Measurements from ENCODE around the gene KIAA0319L.

Gene KIAA0319L

GRCh38 chr1:35463232-35463631 lies 94.0 kb downstream of the KIAA0319L start:
- no peaks in the 10 kb centered on the region for H3K9me2 ChIP-seq (replicated peaks; ENCODE audit: control insufficient read depth, low read length)
- no peak overlapping the region for H3K4me3 ChIP-seq (ENCODE audit: low read length)
- no peaks in the 10 kb centered on the region for H3F3A ChIP-seq (ENCODE audit: control insufficient read depth, insufficient read depth)
- no peaks in the 10 kb centered on the region for H4K20me1 ChIP-seq (ENCODE audit: control insufficient read depth, insufficient read depth, low read depth, low read length)
- H3K9me3 ChIP-seq (ENCODE audit: control insufficient read depth, insufficient read depth, low read length): peaks cover 5% of the 10 kb centered on the region; the same call in 1 of the 2 replicates
- H3K4me2 ChIP-seq (ENCODE audit: low read length): no peak overlapping the region
- no peaks in the 10 kb centered on the region for H3K4me1 ChIP-seq (ENCODE audit: control insufficient read depth, low read length)
- H3K27me3 ChIP-seq (ENCODE audit: control insufficient read depth, low read length): no peaks in the 10 kb centered on the region
- TF ChIP-seq EZH2phosphoT487 (IDR thresholded peaks at IDR 0.05; ENCODE audit: borderline replicate concordance, low read length): no peak
- no peak for TF ChIP-seq CTCF (IDR thresholded peaks at IDR 0.05; ENCODE audit: low read depth, low read length, poor library complexity, severe bottlenecking)
- no peak overlapping the region for H3K27ac ChIP-seq (ENCODE audit: low read depth, low read length)
- H3K36me3 ChIP-seq (ENCODE audit: control insufficient read depth, low read length): peaks cover 34% of the 10 kb centered on the region
- H3K79me2 ChIP-seq (ENCODE audit: control insufficient read depth, low read length): no peaks in the 10 kb centered on the region

- peaks cover 5% of the 10 kb centered on the region; the same call in 1 of the 2 replicates for H3K9me3 ChIP-seq (ENCODE audit: control insufficient read depth, insufficient read depth, low read length)
- no peaks in the 10 kb centered on the region for H3K27me3 ChIP-seq (ENCODE audit: control insufficient read depth, low read length)
- H3K27ac ChIP-seq (ENCODE audit: low read depth, low read length): no peak overlapping the region
- H3K9me2 ChIP-seq (replicated peaks; ENCODE audit: control insufficient read depth, low read length): no peaks in the 10 kb centered on the region
- no peaks in the 10 kb centered on the region for H3K79me2 ChIP-seq (ENCODE audit: control insufficient read depth, low read length)
- H3K4me1 ChIP-seq (ENCODE audit: control insufficient read depth, low read length): no peaks in the 10 kb centered on the region
- H3K36me3 ChIP-seq (ENCODE audit: control insufficient read depth, low read length): peaks cover 34% of the 10 kb centered on the region
- H3K4me2 ChIP-seq (ENCODE audit: low read length): no peak overlapping the region
- TF ChIP-seq EZH2phosphoT487 (IDR thresholded peaks at IDR 0.05; ENCODE audit: borderline replicate concordance, low read length): no peak
- no peak for TF ChIP-seq CTCF (IDR thresholded peaks at IDR 0.05; ENCODE audit: low read depth, low read length, poor library complexity, severe bottlenecking)
- no peaks in the 10 kb centered on the region for H4K20me1 ChIP-seq (ENCODE audit: control insufficient read depth, insufficient read depth, low read depth, low read length)
- no peak overlapping the region for H3K4me3 ChIP-seq (ENCODE audit: low read length)
- H3F3A ChIP-seq (ENCODE audit: control insufficient read depth, insufficient read depth): no peaks in the 10 kb centered on the region
These were observed 95.1 kb downstream of the KIAA0319L start for GRCh38 chr1:35461966-35462651.

- Histone ChIP-seq H3K9me2 (replicated peaks; ENCODE audit: control insufficient read depth, low read length) (no peaks in the 10 kb centered on the region), H4K20me1 (ENCODE audit: control insufficient read depth, insufficient read depth, low read depth, low read length) (no peaks in the 10 kb centered on the region), H3K4me2 (ENCODE audit: low read length) (no peak overlapping the region), H3F3A (ENCODE audit: control insufficient read depth, insufficient read depth) (no peaks in the 10 kb centered on the region), H3K27ac (ENCODE audit: low read depth, low read length) (no peak overlapping the region), H3K36me3 (ENCODE audit: control insufficient read depth, low read length) (peaks cover 23% of the 10 kb centered on the region), H3K4me1 (ENCODE audit: control insufficient read depth, low read length) (no peaks in the 10 kb centered on the region), H3K4me3 (ENCODE audit: low read length) (no peak overlapping the region), H3K27me3 (ENCODE audit: control insufficient read depth, low read length) (no peaks in the 10 kb centered on the region), H3K79me2 (ENCODE audit: control insufficient read depth, low read length) (no peaks in the 10 kb centered on the region), H3K9me3 (ENCODE audit: control insufficient read depth, insufficient read depth, low read length) (peaks cover 2% of the 10 kb centered on the region; the same call in 1 of the 2 replicates)
- no peak for TF ChIP-seq CTCF (IDR thresholded peaks at IDR 0.05; ENCODE audit: low read depth, low read length, poor library complexity, severe bottlenecking)
- no peak for TF ChIP-seq EZH2phosphoT487 (IDR thresholded peaks at IDR 0.05; ENCODE audit: borderline replicate concordance, low read length)
These were observed 96.4 kb downstream of the KIAA0319L start for GRCh38 chr1:35460796-35461195.

Data from DOHH2 (cell line).